GM21576 (cell line): ENCODE measurements around the gene ZSCAN5A.
"Not testable (repeated sequence)": the region's sequence is repeated elsewhere in the genome, so short reads cannot be mapped to it uniquely, and the experiment has no call there.

ENCODE experiments used
- ATAC-seq: cut with Tn5 transposase; IDR thresholded peaks from one replicate; pipeline ENCODE4 v1.9.1; 2021; ENCODE audit warnings: mild to moderate bottlenecking, moderate library complexity; ENCODE audit not compliant: unreplicated experiment

Gene ZSCAN5A

GRCh38 chr19:56315077-56315828, 614 bp upstream of the ZSCAN5A start:
- peak; percentile 73 for ATAC-seq

DNA sequence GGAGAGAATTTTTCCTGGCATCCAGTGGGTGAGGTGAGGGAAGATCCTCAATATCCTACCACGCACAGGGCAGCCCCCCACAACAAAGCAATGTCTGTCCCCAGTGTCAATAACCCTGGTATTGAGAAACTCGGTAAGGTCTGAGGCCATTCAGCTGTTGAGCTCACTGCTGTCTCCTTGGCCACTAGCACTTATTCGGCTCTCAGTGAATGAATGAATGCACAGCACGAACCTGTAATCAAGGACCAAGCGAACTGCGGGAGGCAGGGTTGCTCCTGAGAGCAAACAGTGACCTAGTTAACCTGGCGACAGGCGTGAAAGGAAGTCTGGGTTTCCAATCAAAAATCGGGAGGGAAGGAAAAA, 640 bp downstream of the ZSCAN5A start:
- ATAC-seq = no peak

DNA sequence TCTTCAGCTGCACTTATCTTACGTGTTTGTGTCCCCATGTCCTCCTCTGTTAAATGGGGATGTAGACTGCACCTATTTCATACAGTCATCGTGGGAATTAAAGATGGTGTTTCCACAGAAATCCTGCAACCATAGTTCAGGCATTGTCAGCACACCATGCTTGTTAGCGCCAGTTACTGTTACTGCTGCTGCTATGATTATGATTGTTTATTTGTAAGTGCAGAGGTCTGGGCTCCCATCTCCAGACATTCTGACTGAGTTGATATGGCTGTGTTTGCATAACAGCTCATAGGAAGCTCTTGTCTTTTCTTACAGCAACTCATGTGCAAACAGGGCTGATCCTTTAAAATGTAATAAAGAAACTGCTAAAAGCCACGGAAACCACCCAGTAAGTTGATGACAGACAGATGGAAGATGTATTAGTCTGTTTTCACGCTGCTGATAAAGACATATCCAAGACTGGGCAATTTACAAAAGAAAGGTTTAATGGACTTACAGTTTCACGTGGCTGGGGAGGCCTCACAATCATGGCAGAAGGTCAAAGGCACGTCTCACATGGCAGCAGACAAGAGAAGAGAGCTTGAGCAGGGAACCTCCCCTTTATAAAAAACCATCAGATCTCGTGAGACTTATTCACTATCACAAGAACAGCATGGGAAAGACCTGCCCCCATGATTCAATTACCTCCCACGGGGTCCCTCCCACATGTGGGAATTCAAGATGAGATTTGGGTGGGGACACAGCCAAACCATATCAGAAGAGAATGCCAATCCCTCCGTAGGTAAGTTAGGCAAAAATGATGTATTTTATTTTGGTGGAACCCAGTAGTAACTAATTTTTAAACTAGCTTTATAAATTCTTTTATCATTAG, 1.6 kb downstream of the ZSCAN5A start:
- ATAC-seq = no peak

- no peak for ATAC-seq
Observed at GRCh38 chr19:56312342-56312741, 2.3 kb downstream of the ZSCAN5A start.

- ATAC-seq = no peak
Observed at GRCh38 chr19:56310462-56310861, 4.2 kb downstream of the ZSCAN5A start.

- no peak for ATAC-seq
Observed at GRCh38 chr19:56309511-56310185, 5.0 kb downstream of the ZSCAN5A start.

DNA sequence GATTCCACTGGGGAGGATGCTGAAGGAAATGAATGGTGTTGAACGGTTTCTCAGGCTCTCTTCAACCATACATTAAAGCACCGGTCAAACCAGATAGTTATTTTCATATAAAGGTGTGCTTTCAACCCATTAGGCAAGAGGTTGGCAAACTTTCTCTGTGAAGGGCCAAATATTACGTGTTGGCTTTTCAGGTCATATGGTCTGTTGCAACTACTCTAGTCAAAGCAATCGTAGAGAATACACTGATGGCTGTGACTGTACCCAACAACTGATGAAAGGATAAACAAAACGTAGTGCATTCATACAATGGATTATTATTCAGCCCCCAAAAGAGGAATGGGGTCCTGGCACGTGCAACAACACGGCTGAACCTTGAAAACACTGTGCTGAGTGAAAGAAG, 5.8 kb downstream of the ZSCAN5A start:
- no peak for ATAC-seq

- ATAC-seq = not testable (repeated sequence)
Observed at GRCh38 chr19:56307062-56307461, 7.6 kb downstream of the ZSCAN5A start.

GRCh38 chr19:56306016-56306415, 8.6 kb downstream of the ZSCAN5A start:
- no peak for ATAC-seq

DNA sequence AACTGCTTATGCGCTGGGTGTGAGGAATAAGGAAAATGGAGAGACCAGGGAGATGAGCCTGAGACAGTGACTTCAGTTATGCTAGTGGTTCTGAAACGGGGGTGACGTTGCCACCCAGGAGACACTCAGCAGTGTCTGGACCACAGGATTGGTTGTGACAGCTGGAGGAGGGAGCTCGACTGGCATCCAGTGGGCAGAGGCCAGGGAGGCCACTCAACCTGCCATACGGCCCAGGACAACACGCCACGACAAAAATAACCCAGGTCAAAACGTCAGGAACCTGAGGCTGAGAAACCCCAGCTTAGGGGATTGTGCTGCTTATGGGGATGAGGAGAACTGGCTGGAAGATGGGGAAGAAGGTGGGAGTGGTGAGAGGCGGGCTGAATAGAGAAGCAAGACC, 10.4 kb downstream of the ZSCAN5A start:
- no peak for ATAC-seq

DNA sequence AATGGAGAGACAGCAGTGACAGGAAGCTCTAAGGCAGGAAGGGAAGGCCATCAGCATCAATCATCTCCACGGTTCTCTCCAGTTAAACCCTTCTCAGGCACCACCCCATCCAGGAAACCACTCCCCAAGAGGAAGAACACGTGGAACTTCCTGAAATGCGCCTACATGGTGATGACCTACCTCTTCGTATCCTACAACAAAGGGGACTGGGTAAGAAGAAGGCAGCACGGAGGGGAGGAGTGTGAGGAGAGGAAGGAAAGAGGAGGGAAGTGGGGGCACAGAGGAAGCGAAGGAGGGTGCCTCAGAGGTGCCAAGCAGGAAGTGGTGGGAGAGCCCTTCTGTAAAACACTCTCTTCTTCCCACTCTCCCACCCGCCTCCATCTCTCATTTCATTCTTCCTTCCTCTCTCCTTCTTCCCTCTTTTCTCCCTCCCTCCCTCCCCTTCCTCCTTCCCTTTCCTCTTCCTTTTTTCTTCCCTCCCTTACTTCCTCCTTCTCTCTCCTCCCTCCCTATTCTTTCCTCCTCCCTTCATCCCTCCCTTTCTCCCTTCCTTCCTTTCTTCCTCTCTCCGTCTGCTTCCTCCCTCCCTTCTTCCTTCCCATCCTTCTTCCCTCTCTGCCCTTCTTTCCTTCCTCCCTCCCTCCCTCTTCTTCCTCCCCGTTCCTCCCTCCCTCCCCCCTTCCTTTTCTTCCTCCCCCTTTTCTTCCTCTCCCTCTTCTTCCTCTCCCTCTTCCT, 12.6 kb downstream of the ZSCAN5A start:
- ATAC-seq = no peak

GRCh38 chr19:56301155-56301554, 13.5 kb downstream of the ZSCAN5A start:
- no peak for ATAC-seq

- no peak for ATAC-seq
Observed at GRCh38 chr19:56299688-56300087, 15.0 kb downstream of the ZSCAN5A start.

- ATAC-seq = no peak
Observed at GRCh38 chr19:56297010-56297409, 17.6 kb downstream of the ZSCAN5A start.

DNA sequence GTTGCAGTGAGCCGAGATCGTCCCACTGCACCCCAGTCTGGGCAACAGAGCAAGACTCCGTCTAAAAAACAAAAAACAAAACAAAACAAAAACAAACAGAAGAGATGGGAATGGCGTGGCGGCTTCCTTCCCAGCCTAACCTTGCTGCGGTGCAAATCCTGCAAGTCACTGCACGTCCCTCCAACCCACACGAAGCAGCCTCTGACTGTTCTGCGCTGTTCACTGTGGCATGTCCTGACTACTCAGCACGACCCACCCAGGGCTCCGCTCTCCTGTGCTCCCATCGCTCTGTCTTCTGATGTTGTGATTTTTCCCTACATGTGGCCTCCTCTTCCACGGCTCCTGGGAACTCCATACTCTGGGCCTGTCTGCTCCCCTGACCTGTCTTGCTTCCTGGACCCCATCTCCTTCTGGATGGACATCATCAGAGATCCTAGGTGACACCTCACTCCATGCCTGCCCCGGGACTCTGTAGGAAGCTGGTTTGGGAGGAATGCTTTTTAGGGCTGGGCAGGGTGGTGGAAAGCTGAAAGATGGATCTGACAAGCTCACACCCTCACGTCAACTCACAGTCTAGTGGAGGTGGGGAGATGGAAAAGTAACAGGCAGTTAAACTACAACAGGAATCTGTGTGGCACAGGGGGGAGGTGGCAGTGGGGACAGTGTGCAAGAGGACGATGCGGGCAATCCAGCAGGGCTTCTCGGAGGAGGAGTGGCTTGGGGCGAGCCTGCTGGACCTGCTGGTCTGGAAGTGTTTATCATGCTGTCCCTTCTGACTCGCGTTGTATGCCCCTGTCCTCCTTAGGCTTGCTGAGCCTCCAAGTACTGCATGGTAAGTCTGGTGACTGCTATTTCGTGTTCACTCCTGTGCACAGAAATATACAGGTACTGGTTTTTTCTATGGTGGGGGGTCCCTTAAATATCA, 18.8 kb downstream of the ZSCAN5A start:
- ATAC-seq = no peak

GRCh38 chr19:56294549-56294948, 20.1 kb downstream of the ZSCAN5A start:
- ATAC-seq = no peak

DNA sequence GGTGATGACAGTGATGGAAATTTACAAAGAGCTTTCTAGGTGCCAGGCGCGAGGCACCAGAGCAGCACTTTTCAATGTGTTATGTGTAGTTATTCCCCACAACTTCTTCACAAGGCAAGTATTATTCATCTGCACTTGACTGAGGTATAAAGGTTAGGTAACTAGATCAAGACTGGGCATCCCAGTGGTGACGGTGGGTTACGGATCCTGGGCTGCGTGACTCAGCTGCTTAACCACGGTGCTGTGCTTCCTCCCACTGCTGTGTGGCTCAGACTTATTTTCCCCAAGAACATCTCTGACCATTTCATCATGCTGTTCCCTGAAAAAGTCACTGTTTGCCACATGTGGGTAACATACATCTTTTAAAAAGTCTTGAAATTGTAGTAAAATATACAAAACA, 22.8 kb downstream of the ZSCAN5A start:
- ATAC-seq = no peak

- ATAC-seq = no peak
Observed at GRCh38 chr19:56290104-56290503, 24.5 kb downstream of the ZSCAN5A start.

GRCh38 chr19:56284746-56285145, 29.9 kb downstream of the ZSCAN5A start:
- no peak for ATAC-seq

DNA sequence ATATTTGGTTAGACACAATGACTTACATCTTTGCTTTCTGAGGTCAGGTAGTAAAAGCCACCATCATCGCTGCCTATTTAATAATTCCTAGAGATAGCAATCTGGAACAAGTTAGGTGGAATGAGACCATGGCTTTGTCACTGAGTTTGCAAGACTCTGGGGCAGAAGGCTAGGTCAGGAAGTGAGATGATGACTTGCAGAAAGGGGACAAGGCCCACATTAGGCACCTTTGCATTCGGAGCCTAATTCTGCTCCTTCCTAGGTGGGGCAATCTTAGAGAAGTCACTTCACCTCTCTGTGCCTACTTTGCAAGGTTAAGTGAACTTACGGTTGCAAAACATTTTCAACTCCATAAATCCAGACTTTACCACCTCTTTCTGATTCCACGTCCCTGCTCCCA, 31.8 kb downstream of the ZSCAN5A start:
- no peak for ATAC-seq
